Measurements from ENCODE around the gene ITPKC.

ITPKC gene

GRCh38 chr19:40690693-40691420 is 26.1 kb upstream of the ITPKC start:
- DNase-seq = peak; percentile 94

GRCh38 chr19:40691421-40692211 is 25.3 kb upstream of the ITPKC start:
- DNase-seq = no peak

GRCh38 chr19:40692212-40692551 is 24.7 kb upstream of the ITPKC start:
- no peak for DNase-seq

DNA sequence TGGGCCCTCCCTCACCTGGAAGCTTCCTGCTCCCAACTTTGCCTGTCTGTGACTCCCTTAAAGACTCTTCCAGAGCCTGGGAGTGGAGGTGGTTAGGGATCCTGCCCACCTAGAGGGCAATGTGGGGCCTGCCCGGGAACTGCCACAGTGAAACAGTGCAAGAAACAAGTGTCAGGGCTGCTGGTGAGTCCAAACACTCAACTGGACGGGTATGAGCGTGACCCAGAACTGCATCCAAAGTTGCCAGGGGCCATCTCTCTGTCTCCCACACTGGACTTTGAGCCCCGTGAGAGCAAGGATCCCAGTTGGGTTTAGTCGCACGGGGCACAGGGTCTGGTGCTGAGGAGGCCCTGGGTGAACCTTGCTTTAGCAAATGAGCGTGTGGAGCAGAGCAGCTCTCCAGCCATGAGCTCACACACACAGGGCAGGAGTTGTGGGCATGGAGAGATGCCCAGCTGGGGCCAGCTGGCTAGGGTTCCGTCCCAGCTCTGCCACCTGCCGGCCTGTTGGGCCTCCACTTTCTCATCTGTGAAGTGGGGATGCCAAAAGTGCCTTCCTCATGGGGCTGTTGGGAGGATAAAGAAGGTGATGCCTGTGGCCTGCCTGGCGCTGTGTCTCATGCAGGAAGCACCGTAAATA is 23.6 kb upstream of the ITPKC start:
- DNase-seq = no peak

- no peak for DNase-seq
Observed at GRCh38 chr19:40693896-40694295, 23.0 kb upstream of the ITPKC start.

DNA sequence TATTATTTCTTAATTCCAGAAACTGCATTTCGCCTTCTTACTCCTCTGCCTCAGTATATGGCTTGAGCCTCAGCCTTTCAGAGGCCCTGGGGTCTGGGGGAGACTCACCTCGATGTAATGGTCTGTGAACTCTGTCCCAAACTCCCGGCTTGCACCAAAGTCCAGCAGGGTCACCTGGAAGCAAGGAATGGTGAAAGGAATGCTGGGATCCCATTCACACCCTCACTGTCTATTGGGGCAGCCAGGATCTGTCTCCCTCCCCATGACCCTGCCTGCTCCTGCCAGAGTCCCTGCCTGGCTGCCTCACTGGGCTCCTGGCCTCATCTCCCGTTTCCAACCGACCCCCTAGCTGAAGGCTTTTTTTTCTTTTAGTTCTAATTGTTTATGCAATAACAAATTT is 21.0 kb upstream of the ITPKC start:
- DNase-seq = no peak

- DNase-seq = no peak
Observed at GRCh38 chr19:40697007-40697406, 19.9 kb upstream of the ITPKC start.

GRCh38 chr19:40700083-40700482 is 16.8 kb upstream of the ITPKC start:
- no peak for DNase-seq

DNA sequence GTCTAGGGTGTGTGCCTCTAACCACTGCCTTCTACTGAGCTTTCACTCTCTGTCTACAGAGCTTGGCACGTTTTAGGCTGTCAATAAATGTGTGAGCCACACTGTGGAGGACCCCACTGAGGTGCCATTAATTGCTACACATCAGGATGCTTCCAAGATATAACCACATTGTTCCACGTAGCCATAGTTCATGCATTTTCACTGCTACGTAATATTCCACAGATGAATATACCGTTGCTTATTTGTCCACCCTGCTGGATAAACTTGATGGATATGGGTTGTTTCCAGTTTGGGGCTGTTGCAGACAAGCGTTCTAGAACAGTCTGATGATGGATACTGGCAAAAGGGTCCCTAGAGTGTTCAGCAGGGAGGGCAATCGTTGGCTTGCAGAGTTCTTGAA is 15.2 kb upstream of the ITPKC start:
- DNase-seq = no peak

GRCh38 chr19:40702337-40703012 is 14.4 kb upstream of the ITPKC start:
- DNase-seq = no peak

DNA sequence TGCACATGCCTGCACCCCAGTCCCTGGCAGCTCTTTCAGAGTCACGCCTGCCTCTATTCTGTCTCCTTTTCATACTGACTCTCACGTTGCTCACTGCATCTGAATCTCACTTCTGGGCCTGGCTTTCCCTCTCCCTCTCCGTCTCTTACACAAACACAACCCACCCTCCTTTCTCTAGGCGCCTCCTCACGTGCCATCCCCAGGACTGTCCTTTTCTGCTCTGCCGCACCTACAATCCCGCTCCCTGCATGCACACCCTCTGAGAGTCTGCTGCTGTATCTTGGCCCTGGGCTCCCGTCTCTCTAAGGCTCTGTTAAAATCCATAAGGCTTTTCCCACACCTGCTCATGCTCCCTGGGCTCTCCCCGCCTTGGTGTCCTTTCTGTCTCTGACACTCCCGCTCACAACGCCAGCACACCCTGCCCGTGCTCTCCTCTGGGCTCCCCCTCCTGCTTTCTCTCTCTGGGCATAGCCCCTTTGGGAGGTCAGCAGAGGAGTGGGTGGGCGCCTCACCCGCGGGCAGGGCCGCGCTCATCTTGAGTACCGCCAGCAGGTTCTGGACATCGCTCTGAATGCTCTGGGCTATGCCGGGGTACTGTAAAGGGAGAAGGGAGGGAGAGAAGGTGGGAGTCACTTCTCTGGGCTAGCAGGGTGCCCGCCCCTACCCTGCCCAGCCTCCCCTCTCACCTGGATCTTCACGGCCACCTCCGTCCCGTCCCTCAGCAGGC is 13.7 kb upstream of the ITPKC start:
- DNase-seq = no peak

GRCh38 chr19:40704491-40705361 is 12.2 kb upstream of the ITPKC start:
- no peak for DNase-seq

DNA sequence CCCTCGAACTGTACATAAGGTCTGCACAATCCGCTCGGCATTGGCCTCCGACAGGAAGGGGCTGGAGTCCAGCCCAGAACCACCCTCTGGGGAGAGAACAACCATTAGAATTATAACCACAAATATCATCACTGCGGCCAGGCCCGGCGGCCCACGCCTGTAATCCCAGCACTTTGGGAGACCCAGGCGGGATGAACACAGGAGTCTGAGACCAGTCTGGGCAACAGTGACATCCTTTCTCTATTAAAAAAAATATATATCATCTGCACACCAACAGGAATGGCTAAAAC is 11.6 kb upstream of the ITPKC start:
- no peak for DNase-seq

GRCh38 chr19:40705950-40706619 is 10.8 kb upstream of the ITPKC start:
- no peak for DNase-seq

- no peak for DNase-seq
Observed at GRCh38 chr19:40707615-40708014, 9.3 kb upstream of the ITPKC start.

DNA sequence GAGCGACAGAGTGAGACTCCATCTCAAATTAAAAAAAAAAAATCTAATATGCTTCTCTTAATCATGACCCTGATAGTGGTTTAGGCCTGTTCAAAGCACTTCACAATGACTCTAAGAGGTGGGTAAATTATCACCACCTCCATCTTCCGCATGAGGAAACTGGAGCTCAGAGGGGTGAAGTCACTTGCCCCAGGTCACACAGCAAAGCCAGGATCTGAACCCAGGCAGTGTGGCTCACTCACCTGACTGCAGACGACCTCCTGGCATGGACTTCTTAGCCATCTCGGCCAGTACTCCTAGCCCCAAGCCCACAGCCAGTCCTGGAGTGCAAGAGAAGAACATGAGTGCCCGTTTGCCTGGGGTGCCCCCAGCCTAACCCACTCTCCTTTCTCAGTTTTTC is 7.1 kb upstream of the ITPKC start:
- DNase-seq = no peak

- no peak for DNase-seq
Observed at GRCh38 chr19:40713939-40714338, 3.0 kb upstream of the ITPKC start.

GRCh38 chr19:40714441-40715299 is 2.2 kb upstream of the ITPKC start:
- DNase-seq = peak; percentile 96

- no peak for DNase-seq
Observed at GRCh38 chr19:40716031-40716481, 856 bp upstream of the ITPKC start.

GRCh38 chr19:40717325-40717879 is 490 bp downstream of the ITPKC start:
- no peak for DNase-seq
